Left lung (tissue), 14 donors: ENCODE measurements around the gene BAIAP2L2. TPM values are rescaled to one million over a fixed set of nuclear protein-coding genes. Genes with fewer than 3 reads are reported as not detected.
"Not testable (repeated sequence)": the region's sequence is repeated elsewhere in the genome, so short reads cannot be mapped to it uniquely, and the experiment has no call there.

Source experiments
- ATAC-seq: fragments of 200-7000 bp; cut with Tn5 transposase; one replicate; pipeline ENCODE4 v1.9.1; 2020; ENCODE audit warnings: moderate library complexity
- DNase-seq, 4 donors: peaks; one replicate each; pipeline ENCODE4 v3.0.0-alpha.2; 2013 to 2020
- H3K27ac ChIP-seq, 2 donors: fragments of 200-600 bp; sonication (generic) in 1 of 2; one replicate each; pipeline versions ENCODE4 v1.5.0 to v1.8.0; 2020 to 2021
- H3K27me3 ChIP-seq, 2 donors: fragments of 200-600 bp; sonication (generic) in 1 of 2; one replicate each; pipeline versions ENCODE4 v1.5.0 to v1.8.0; 2020 to 2021
- H3K36me3 ChIP-seq, 2 donors: fragments of 200-600 bp; sonication (generic) in 1 of 2; one replicate each; pipeline versions ENCODE4 v1.5.0 to v1.8.0; 2020 to 2021
- H3K4me1 ChIP-seq, 2 donors: fragments of 200-600 bp; one replicate each; pipeline ENCODE4 v1.8.0; 2021
- H3K4me3 ChIP-seq, 2 donors: fragments of 200-600 bp; sonication (generic) in 1 of 2; one replicate each; pipeline versions ENCODE4 v1.5.0 to v1.8.0; 2020 to 2021; ENCODE audit warnings: mild to moderate bottlenecking in 1 of 2
- H3K9me3 ChIP-seq, 2 donors: fragments of 200-600 bp; sonication (generic) in 1 of 2; one replicate each; pipeline versions ENCODE4 v1.5.0 to v1.8.0; 2020 to 2021
- CTCF ChIP-seq, 2 donors: fragments of 200-600 bp; sonication (generic) in 1 of 2; IDR thresholded peaks; one replicate each; pipeline versions ENCODE4 v1.5.0 to v1.8.0; 2021; ENCODE audit warnings: antibody characterized with exemption in 2 of 2
- intact Hi-C, 2 donors: fragments of 100-400 bp; cut with DNase I; formaldehyde crosslinking; loops; one replicate each; pipeline versions ENCODE4 v1.11.2 to v1.14.2; 2022
- long read RNA-seq, 12 donors: library from polyadenylated mRNA in 2 of 12; unstranded in 2 of 12; transcript quantifications; one replicate each; pipeline ENCODE4 v2.0.0 and lab custom pipeline, GENCODE V29; 2019 to 2026
- polyA plus RNA-seq, 6 donors: library from polyadenylated mRNA; unstranded; fragments of 120-200 nt; gene quantifications; one replicate each; pipeline ENCODE4 v1.2.1, GENCODE V29; 2013; ENCODE audit not compliant: insufficient read length in 6 of 6
- total RNA-seq, 2 donors: library from RNA; stranded (reverse); fragmentation: NEBNext Ultra II Directional; extraction: Animal tissue kit (Norgen Biotek cat#: 25700); gene quantifications; one replicate each; pipeline ENCODE4 v1.2.1, GENCODE V29; 2021
- donor health status: DM: no; HTN: yes; CAD: no.
- donor health status: DM: no; HTN: no; CAD: no.

The BAIAP2L2 gene, protein sequence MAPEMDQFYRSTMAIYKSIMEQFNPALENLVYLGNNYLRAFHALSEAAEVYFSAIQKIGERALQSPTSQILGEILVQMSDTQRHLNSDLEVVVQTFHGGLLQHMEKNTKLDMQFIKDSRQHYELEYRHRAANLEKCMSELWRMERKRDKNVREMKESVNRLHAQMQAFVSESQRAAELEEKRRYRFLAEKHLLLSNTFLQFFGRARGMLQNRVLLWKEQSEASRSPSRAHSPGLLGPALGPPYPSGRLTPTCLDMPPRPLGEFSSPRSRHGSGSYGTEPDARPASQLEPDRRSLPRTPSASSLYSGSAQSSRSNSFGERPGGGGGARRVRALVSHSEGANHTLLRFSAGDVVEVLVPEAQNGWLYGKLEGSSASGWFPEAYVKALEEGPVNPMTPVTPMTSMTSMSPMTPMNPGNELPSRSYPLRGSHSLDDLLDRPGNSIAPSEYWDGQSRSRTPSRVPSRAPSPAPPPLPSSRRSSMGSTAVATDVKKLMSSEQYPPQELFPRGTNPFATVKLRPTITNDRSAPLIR
- total RNA-seq (under 1 TPM; 0.34 to 0.35 TPM), polyA plus RNA-seq (1 to 10 TPM in 4 of 6 donors, under 1 TPM in 2; 0.66 to 1.5 (median 1.1) TPM)
- long read RNA-seq, donor 1 = 0 reads
- long read RNA-seq, donor 2 = 0 reads
- long read RNA-seq, donor 3 = 0 reads
- long read RNA-seq, donor 4 = 0 reads
- long read RNA-seq, donor 5 = 0 reads
- long read RNA-seq, donor 6 = 0 reads
- long read RNA-seq, donor 7 = 0 reads
- long read RNA-seq, donor 8 = 0 reads
- long read RNA-seq, donor 9 = 0 reads
- long read RNA-seq, donor 10, partial matches to known transcripts = 0 of 2 reads
- long read RNA-seq, donor 10, other reads (novel, unspliced or antisense) = 2 of 2 reads
- long read RNA-seq, donor 11 = 0 reads
- long read RNA-seq, donor 12 = 0 reads

DNA sequence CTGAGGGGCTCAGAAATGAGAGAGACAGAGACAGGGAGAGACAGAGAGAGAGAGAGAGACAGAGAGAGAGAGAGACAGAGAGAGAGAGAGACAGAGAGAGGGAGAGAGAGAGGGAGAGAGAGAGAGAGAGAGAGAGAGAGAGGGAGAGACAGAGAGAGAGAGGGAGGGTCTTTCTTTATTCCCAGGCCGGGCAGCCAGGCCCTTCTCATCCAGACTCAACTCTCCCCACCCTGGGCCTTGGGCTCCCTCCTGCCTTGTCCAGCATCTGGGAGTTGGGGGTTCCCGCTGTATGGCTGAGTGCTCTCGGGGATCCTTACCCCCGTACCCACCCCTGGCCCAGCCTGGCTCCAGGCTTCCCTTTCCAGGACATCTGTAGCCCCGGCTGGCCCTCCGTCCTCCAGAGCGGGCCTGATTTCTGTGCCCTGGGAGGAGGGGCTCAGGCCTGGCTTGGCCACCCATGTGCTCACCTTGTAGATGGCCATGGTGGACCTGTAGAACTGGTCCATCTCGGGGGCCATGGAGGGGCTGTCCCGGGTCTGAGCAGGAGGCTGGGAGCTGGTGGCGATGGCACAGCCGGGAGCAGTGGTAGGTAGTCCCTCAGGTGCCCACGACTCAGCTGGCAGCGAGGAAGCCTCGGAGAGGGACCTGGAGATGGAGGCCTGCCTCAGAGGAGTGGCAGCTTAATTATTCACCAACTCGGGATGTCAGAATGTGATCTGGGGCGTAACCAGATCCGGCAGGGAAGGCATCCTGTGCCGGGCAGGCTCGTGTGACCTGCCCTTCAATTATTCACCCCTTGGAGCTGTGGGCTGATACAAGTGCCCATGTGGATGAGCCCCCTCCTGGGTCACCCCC lies at the start of gene BAIAP2L2:
Gene BAIAP2L2, minus strand, starts transcription at position 677 of the 855 bp plus-strand sequence. Its CDS starts 159 bp downstream, at position 518.
- DNase-seq (peak in 3 of 4 donors; percentile 23 to 55 (median 35)), ATAC-seq (peak; percentile 10)
- peaks cover 0 to 6% of the 10 kb centered on the region in 2 donors for H3K4me1 ChIP-seq
- H3K9me3 ChIP-seq = no peaks in the 10 kb centered on the region
- intact Hi-C loops = loop anchor here in 1 of 2 donors (10.0 kb wide), 1 partner anchor 245 kb away; no protein-coding TSS in a partner anchor
- H3K4me3 ChIP-seq = no peak within 1 kb of the TSS
- H3K27ac ChIP-seq = no peak within 1 kb of the TSS
- TF ChIP-seq CTCF (IDR thresholded peaks at IDR 0.05) = no peak
- H3K27me3 ChIP-seq = no peaks in the 10 kb centered on the region
- no peaks in the 10 kb centered on the region for H3K36me3 ChIP-seq

- intact Hi-C loops = no loop called here
- DNase-seq = no peak
- Histone ChIP-seq H3K4me1 (no peaks in the 10 kb centered on the region), H3K27me3 (no peaks in the 10 kb centered on the region), H3K27ac (no peak overlapping the region), H3K36me3 (no peaks in the 10 kb centered on the region), H3K4me3 (no peak overlapping the region), H3K9me3 (no peaks in the 10 kb centered on the region)
- no peak for TF ChIP-seq CTCF (IDR thresholded peaks at IDR 0.05)
- no peak for ATAC-seq
Observed at GRCh38 chr22:38155703-38156102, 45.2 kb upstream of the BAIAP2L2 start.

GRCh38 chr22:38154563-38154915 lies 44.1 kb upstream of the BAIAP2L2 start:
- H3K36me3 ChIP-seq, ATAC-seq, DNase-seq, H3K4me3 ChIP-seq, H3K9me3 ChIP-seq, H3K27me3 ChIP-seq, H3K4me1 ChIP-seq, H3K27ac ChIP-seq, intact Hi-C loops: not testable (repeated sequence)

- ATAC-seq (no peak), DNase-seq (no peak)
- no peaks in the 10 kb centered on the region for H3K36me3 ChIP-seq
- H3K27ac ChIP-seq = no peak overlapping the region
- H3K4me3 ChIP-seq = no peak overlapping the region
- no peaks in the 10 kb centered on the region for H3K9me3 ChIP-seq
- no peaks in the 10 kb centered on the region for H3K27me3 ChIP-seq
- no peak for TF ChIP-seq CTCF (IDR thresholded peaks at IDR 0.05)
- H3K4me1 ChIP-seq = no peaks in the 10 kb centered on the region
- intact Hi-C loops = no loop called here
Observed at GRCh38 chr22:38153821-38154562, 43.5 kb upstream of the BAIAP2L2 start.

GRCh38 chr22:38151126-38151500 lies 40.6 kb upstream of the BAIAP2L2 start:
- ATAC-seq = no peak
- H3K27me3 ChIP-seq = no peaks in the 10 kb centered on the region
- no peak overlapping the region for H3K4me3 ChIP-seq
- no peaks in the 10 kb centered on the region for H3K9me3 ChIP-seq
- H3K4me1 ChIP-seq = peaks cover 0 to 19% of the 10 kb centered on the region in 2 donors
- intact Hi-C loops = no loop called here
- H3K36me3 ChIP-seq = no peaks in the 10 kb centered on the region
- no peak for TF ChIP-seq CTCF (IDR thresholded peaks at IDR 0.05)
- no peak for DNase-seq
- H3K27ac ChIP-seq = no peak overlapping the region
